Measurements from ENCODE around the gene GATAD2A.

Gene GATAD2A

DNA sequence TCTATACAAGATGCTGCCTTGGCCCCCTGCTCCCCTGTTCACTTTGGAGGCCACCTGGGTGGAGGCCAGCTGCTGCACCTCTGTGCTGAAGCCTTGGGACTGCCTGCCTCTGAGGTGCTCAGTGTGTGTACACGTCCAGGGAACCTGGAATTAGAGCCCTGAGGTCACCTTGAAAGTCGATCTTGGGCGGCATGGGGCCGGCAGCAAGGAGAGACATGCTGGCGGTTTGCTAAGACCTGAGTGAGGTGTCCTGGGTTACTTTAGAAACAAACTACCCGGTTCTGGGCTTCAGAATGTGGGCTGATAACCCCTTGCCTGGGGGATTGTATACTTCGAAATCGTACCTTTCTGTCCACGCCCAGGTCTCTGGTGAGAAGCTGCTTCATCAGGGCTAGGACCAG lies 84.3 kb downstream of the GATAD2A start:
- Histone ChIP-seq H2BK5ac (ENCODE audit: low read depth, low read length, poor library complexity, severe bottlenecking) (no peak overlapping the region), H3K18ac (ENCODE audit: low read depth in 1 of 2, low read length in 2 of 2) (peak overlapping the region; percentile 38 to 73), H3K4me2 (ENCODE audit: low read length, poor library complexity, severe bottlenecking) (peak overlapping the region; percentile 4), H2BK12ac (ENCODE audit: low read length in 2 of 2) (peak overlapping the region; percentile 69 to 75), H3K9me3 (ENCODE audit: control insufficient read depth, low read length) (no peaks in the 10 kb centered on the region), H3K9ac (ENCODE audit: low read length) (peak overlapping the region; percentile 90), H2BK120ac (ENCODE audit: low read depth, low read length) (no peak overlapping the region), H3K4me3 (ENCODE audit: insufficient read depth in 1 of 2, low read depth in 1 of 2, low read length in 2 of 2) (peak overlapping the region in 1 of 2 experiments; percentile 62), H2BK15ac (ENCODE audit: low read depth, poor library complexity, severe bottlenecking) (peak overlapping the region; percentile 5), H2AK5ac (ENCODE audit: low read length, severe bottlenecking) (peak overlapping the region; percentile 8), H3K36me3 (ENCODE audit: control insufficient read depth in 1 of 2, insufficient read depth in 2 of 2, low read depth in 1 of 2, low read length in 2 of 2) (peaks cover 31 to 52% of the 10 kb centered on the region in 2 experiments), H2AFZ (ENCODE audit: low read depth, low read length) (no peak overlapping the region), H3K27ac (ENCODE audit: low read length, poor library complexity, severe bottlenecking) (peak overlapping the region; percentile 75), H4K8ac (ENCODE audit: low read length) (peak overlapping the region; percentile 84), H3K23ac (ENCODE audit: low read length in 2 of 2) (no peak overlapping the region), H3K14ac (ENCODE audit: low read length in 2 of 2) (peak overlapping the region in 1 of 2 experiments; percentile 78), H3K27me3 (ENCODE audit: control insufficient read depth in 1 of 2, insufficient read depth in 1 of 2, low read length in 2 of 2) (no peaks in the 10 kb centered on the region), H4K91ac (ENCODE audit: low read length) (peak overlapping the region; percentile 65), H3K4ac (ENCODE audit: low read depth in 1 of 2, low read length in 2 of 2) (peak overlapping the region; percentile 3 to 87), H3K79me1 (replicated peaks; ENCODE audit: low read length, poor library complexity, severe bottlenecking) (peaks cover 33% of the 10 kb centered on the region), H3K4me1 (ENCODE audit: control insufficient read depth, insufficient read depth, low read depth, low read length) (peaks cover 51% of the 10 kb centered on the region)
- WGBS: 85% methylated on average over 9 of the region's 9 CpGs
- no peak for DNase-seq

DNA sequence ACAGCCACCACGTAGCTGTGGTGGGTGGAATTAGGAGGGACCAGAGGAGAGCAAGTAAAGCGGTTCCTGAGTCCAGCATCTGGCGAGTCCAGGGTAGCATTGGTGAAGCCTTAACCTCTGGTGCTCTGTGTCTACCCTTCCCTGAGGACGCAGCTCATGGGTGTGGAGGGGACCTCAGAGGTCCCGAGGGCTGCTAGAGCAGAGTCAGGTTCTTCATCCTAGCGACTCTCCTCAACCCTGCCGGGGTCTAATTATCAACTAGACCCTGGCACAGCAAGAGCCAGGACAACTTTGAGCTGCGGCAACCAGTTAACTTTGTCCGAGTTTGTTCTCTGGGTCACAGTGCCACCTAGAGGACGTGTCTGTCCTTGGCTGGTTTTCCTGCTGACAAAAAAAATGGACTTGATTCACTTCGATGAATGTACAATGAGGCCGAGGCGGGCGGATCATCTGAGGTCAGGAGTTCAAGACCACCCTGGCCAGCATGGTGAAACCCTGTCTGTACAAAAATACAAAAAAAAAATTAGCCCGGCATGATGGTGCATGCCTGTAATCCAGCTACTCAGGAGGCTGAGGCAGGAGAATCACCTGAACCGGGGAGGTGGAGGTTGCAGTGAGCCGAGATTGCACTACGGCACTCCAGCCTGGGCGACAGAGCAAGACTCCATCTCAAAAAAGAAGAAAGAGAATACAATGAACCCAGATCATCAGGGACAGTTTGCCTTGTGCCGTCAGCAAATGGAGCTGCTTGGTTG lies 84.9 kb downstream of the GATAD2A start:
- Histone ChIP-seq H3K36me3 (ENCODE audit: control insufficient read depth in 1 of 2, insufficient read depth in 2 of 2, low read depth in 1 of 2, low read length in 2 of 2) (peaks cover 33 to 55% of the 10 kb centered on the region in 2 experiments), H3K9me3 (ENCODE audit: control insufficient read depth, low read length) (no peaks in the 10 kb centered on the region), H2BK120ac (ENCODE audit: low read depth, low read length) (no peak overlapping the region), H3K18ac (ENCODE audit: low read depth in 1 of 2, low read length in 2 of 2) (peak overlapping the region; percentile 38 to 62), H2AFZ (ENCODE audit: low read depth, low read length) (no peak overlapping the region), H3K4ac (ENCODE audit: low read depth in 1 of 2, low read length in 2 of 2) (peak overlapping the region; percentile 3 to 87), H2AK5ac (ENCODE audit: low read length, severe bottlenecking) (peak overlapping the region; percentile 8), H2BK15ac (ENCODE audit: low read depth, poor library complexity, severe bottlenecking) (peak overlapping the region; percentile 5), H3K14ac (ENCODE audit: low read length in 2 of 2) (no peak overlapping the region), H3K4me1 (ENCODE audit: control insufficient read depth, insufficient read depth, low read depth, low read length) (peaks cover 45% of the 10 kb centered on the region), H3K27me3 (ENCODE audit: control insufficient read depth in 1 of 2, insufficient read depth in 1 of 2, low read length in 2 of 2) (no peaks in the 10 kb centered on the region), H3K27ac (ENCODE audit: low read length, poor library complexity, severe bottlenecking) (peak overlapping the region; percentile 75), H3K79me1 (replicated peaks; ENCODE audit: low read length, poor library complexity, severe bottlenecking) (peaks cover 30% of the 10 kb centered on the region), H3K23ac (ENCODE audit: low read length in 2 of 2) (no peak overlapping the region), H3K4me3 (ENCODE audit: insufficient read depth in 1 of 2, low read depth in 1 of 2, low read length in 2 of 2) (peak overlapping the region in 1 of 2 experiments; percentile 62), H4K91ac (ENCODE audit: low read length) (peak overlapping the region; percentile 65), H2BK12ac (ENCODE audit: low read length in 2 of 2) (peak overlapping the region; percentile 69 to 75), H4K8ac (ENCODE audit: low read length) (peak overlapping the region; percentile 84), H3K4me2 (ENCODE audit: low read length, poor library complexity, severe bottlenecking) (peak overlapping the region; percentile 4), H2BK5ac (ENCODE audit: low read depth, low read length, poor library complexity, severe bottlenecking) (no peak overlapping the region), H3K9ac (ENCODE audit: low read length) (peak overlapping the region; percentile 90)
- 47% methylated on average over 20 of the region's 20 CpGs for WGBS
- DNase-seq: peak; percentile 85

DNA sequence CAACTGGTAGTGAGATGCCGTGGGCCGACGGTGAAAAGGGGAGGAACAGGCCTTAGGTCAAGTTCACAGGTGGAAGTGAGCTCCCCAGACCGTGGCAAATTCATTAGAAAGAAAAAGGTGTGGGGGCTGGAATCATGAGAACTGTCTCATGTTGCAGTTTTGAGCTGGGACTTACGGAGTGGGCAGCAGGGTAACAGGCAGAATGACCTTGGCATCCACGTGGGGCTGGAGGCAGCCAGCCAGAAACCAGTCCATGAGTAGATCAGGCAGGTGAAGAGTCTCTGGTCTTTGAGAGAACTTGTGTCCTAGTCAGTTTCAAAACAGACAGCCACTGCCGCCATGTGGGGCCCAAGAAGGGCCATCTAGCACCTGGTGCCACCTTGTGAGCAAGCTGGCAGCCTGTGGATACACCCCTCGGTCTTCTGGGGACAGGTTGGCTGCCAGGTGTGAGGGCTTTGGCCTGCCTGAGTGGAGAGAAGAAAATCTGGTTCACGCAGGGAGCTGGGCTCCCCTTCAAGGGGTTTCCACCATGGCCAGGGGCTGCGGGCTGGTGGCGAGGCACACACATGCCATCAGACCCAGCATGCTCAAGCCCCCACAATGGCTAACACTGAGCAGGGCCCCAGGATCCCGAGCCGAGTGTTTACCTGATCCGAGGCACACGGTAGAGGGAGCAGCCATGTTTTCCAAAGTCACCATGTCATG lies 86.0 kb downstream of the GATAD2A start:
- Histone ChIP-seq H3K79me1 (replicated peaks; ENCODE audit: low read length, poor library complexity, severe bottlenecking) (peaks cover 35% of the 10 kb centered on the region), H3K36me3 (ENCODE audit: control insufficient read depth in 1 of 2, insufficient read depth in 2 of 2, low read depth in 1 of 2, low read length in 2 of 2) (peaks cover 43 to 57% of the 10 kb centered on the region in 2 experiments), H4K91ac (ENCODE audit: low read length) (no peak overlapping the region), H3K9me3 (ENCODE audit: control insufficient read depth, low read length) (no peaks in the 10 kb centered on the region), H3K4me2 (ENCODE audit: low read length, poor library complexity, severe bottlenecking) (no peak overlapping the region), H4K8ac (ENCODE audit: low read length) (no peak overlapping the region), H2AK5ac (ENCODE audit: low read length, severe bottlenecking) (no peak overlapping the region), H3K23ac (ENCODE audit: low read length in 2 of 2) (no peak overlapping the region), H3K4ac (ENCODE audit: low read depth in 1 of 2, low read length in 2 of 2) (no peak overlapping the region), H3K9ac (ENCODE audit: low read length) (no peak overlapping the region), H3K4me1 (ENCODE audit: control insufficient read depth, insufficient read depth, low read depth, low read length) (peaks cover 35% of the 10 kb centered on the region), H2BK120ac (ENCODE audit: low read depth, low read length) (no peak overlapping the region), H3K14ac (ENCODE audit: low read length in 2 of 2) (no peak overlapping the region), H2BK5ac (ENCODE audit: low read depth, low read length, poor library complexity, severe bottlenecking) (no peak overlapping the region), H2BK12ac (ENCODE audit: low read length in 2 of 2) (no peak overlapping the region), H3K18ac (ENCODE audit: low read depth in 1 of 2, low read length in 2 of 2) (no peak overlapping the region), H2BK15ac (ENCODE audit: low read depth, poor library complexity, severe bottlenecking) (no peak overlapping the region), H3K27me3 (ENCODE audit: control insufficient read depth in 1 of 2, insufficient read depth in 1 of 2, low read length in 2 of 2) (no peaks in the 10 kb centered on the region), H2AFZ (ENCODE audit: low read depth, low read length) (no peak overlapping the region), H3K4me3 (ENCODE audit: insufficient read depth in 1 of 2, low read depth in 1 of 2, low read length in 2 of 2) (no peak overlapping the region), H3K27ac (ENCODE audit: low read length, poor library complexity, severe bottlenecking) (no peak overlapping the region)
- WGBS: 91% methylated on average over 15 of the region's 15 CpGs
- no peak for DNase-seq

DNA sequence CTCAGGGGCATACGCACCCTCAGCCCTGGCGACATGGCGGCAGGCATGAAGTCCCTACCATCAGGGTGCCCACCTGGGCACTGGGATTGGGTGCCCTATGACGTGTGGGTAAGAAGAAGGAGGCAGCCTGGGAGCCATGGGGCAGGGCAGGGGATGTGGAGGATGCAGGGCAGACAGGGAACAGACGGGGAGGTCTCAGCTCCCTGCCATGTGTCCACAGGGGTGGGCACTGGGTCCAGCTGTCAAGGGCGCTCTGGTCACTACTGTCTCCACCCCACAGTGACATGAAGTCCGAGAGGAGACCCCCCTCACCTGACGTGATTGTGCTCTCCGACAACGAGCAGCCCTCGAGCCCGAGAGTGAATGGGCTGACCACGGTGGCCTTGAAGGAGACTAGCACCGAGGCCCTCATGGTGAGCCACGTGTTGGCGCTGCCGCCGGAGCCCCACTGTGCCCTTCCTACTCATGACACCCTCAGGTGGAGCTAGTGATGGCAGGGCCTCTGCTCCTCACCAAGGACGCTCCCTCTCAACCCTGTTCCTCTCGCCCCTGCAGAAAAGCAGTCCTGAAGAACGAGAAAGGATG lies 86.6 kb downstream of the GATAD2A start:
- Histone ChIP-seq H3K4ac (ENCODE audit: low read depth in 1 of 2, low read length in 2 of 2) (no peak overlapping the region), H3K4me2 (ENCODE audit: low read length, poor library complexity, severe bottlenecking) (no peak overlapping the region), H4K8ac (ENCODE audit: low read length) (no peak overlapping the region), H2BK12ac (ENCODE audit: low read length in 2 of 2) (no peak overlapping the region), H3K18ac (ENCODE audit: low read depth in 1 of 2, low read length in 2 of 2) (no peak overlapping the region), H3K79me1 (replicated peaks; ENCODE audit: low read length, poor library complexity, severe bottlenecking) (peaks cover 32% of the 10 kb centered on the region), H2AFZ (ENCODE audit: low read depth, low read length) (no peak overlapping the region), H3K36me3 (ENCODE audit: control insufficient read depth in 1 of 2, insufficient read depth in 2 of 2, low read depth in 1 of 2, low read length in 2 of 2) (peaks cover 50 to 57% of the 10 kb centered on the region in 2 experiments), H3K14ac (ENCODE audit: low read length in 2 of 2) (no peak overlapping the region), H4K91ac (ENCODE audit: low read length) (no peak overlapping the region), H2AK5ac (ENCODE audit: low read length, severe bottlenecking) (no peak overlapping the region), H3K4me1 (ENCODE audit: control insufficient read depth, insufficient read depth, low read depth, low read length) (peaks cover 29% of the 10 kb centered on the region), H3K27ac (ENCODE audit: low read length, poor library complexity, severe bottlenecking) (no peak overlapping the region), H2BK15ac (ENCODE audit: low read depth, poor library complexity, severe bottlenecking) (no peak overlapping the region), H2BK120ac (ENCODE audit: low read depth, low read length) (no peak overlapping the region), H3K9me3 (ENCODE audit: control insufficient read depth, low read length) (no peaks in the 10 kb centered on the region), H2BK5ac (ENCODE audit: low read depth, low read length, poor library complexity, severe bottlenecking) (no peak overlapping the region), H3K27me3 (ENCODE audit: control insufficient read depth in 1 of 2, insufficient read depth in 1 of 2, low read length in 2 of 2) (no peaks in the 10 kb centered on the region), H3K4me3 (ENCODE audit: insufficient read depth in 1 of 2, low read depth in 1 of 2, low read length in 2 of 2) (no peak overlapping the region), H3K9ac (ENCODE audit: low read length) (no peak overlapping the region), H3K23ac (ENCODE audit: low read length in 2 of 2) (no peak overlapping the region)
- 97% methylated on average over 21 of the region's 21 CpGs for WGBS
- DNase-seq: no peak

Data from mesenchymal stem cell (in vitro differentiated cells and primary cell).